Activated T-cell treated with anti-CD3 and anti-CD28 coated beads, Interleukin-2, amount 50 U/mL, for 24 hours (primary cell): Measurements from ENCODE around the gene CEP70.
"Not testable (repeated sequence)": the region's sequence is repeated elsewhere in the genome, so short reads cannot be mapped to it uniquely, and the experiment has no call there.

Source experiments
- DNase-seq: peaks from one replicate; pipeline ENCODE4 v3.0.0-alpha.2; 2020
- H3K27ac Mint-ChIP-seq: 2 replicates; pipeline ENCODE4 v1.8.0; 2020; ENCODE audit warnings: mild to moderate bottlenecking, mixed read lengths
- H3K27me3 Mint-ChIP-seq: 2 replicates; pipeline ENCODE4 v1.8.0; 2020; ENCODE audit warnings: mixed read lengths
- H3K36me3 Mint-ChIP-seq: 2 replicates; pipeline ENCODE4 v1.8.0; 2020; ENCODE audit warnings: low read depth, mixed read lengths
- H3K4me1 Mint-ChIP-seq: 2 replicates; pipeline ENCODE4 v1.8.0; 2020; ENCODE audit warnings: low read depth, mixed read lengths
- H3K4me3 Mint-ChIP-seq: 2 replicates; pipeline ENCODE4 v1.8.0; 2020; ENCODE audit warnings: mild to moderate bottlenecking, moderate library complexity, mixed read lengths
- H3K9me3 Mint-ChIP-seq: 2 replicates; pipeline ENCODE4 v1.8.0; 2020; ENCODE audit warnings: mixed read lengths

Gene CEP70, protein sequence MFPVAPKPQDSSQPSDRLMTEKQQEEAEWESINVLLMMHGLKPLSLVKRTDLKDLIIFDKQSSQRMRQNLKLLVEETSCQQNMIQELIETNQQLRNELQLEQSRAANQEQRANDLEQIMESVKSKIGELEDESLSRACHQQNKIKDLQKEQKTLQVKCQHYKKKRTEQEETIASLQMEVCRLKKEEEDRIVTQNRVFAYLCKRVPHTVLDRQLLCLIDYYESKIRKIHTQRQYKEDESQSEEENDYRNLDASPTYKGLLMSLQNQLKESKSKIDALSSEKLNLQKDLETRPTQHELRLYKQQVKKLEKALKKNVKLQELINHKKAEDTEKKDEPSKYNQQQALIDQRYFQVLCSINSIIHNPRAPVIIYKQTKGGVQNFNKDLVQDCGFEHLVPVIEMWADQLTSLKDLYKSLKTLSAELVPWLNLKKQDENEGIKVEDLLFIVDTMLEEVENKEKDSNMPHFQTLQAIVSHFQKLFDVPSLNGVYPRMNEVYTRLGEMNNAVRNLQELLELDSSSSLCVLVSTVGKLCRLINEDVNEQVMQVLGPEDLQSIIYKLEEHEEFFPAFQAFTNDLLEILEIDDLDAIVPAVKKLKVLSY

DNA sequence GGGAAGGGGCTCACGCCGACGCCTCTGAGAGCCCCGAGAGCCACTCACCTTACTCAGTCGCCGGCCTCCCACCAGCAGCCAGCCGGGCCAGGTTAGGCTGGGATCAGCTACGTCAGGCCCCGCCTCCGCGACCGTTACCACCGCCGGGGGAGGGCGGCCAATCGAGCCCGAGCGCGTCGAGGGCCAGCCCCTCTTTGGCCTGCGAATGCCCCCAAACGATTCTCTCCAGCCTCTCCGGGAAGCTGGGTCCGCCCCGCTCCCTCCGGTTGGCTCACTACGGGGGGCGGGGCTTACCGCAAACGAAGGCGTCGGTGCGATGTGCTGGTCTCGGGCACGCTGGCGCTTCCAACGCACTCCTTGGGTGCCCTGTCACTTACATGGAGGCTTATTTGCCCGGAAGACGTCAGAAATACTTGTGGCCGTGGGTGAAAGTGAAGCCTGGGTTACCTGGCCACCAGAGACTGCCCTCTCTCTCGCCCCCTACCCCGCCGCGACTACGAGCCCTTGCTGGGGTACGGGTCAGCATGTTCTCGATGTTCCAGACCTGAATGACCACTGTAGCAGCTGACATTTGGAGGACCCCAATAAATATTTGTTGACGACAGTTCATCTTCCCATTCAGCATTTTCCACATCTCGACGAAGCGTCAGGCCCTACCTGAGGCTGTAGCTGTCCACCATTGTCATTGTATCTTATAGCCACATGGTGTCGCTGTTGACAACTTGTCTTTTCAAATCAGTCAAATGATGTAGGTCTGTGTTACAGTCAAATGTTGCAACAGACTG lies at the start of gene CEP70:
TSS of gene CEP70 (minus strand) at position 111 of the 785 bp plus-strand sequence. CDS start 21,333 bp downstream, outside the sequence.
- H3K36me3 Mint-ChIP-seq, result no peaks in the 10 kb centered on the region
- peaks cover 15% of the 10 kb centered on the region for H3K4me1 Mint-ChIP-seq
- H3K27ac Mint-ChIP-seq, result peak within 1 kb of the TSS; percentile 97

DNA sequence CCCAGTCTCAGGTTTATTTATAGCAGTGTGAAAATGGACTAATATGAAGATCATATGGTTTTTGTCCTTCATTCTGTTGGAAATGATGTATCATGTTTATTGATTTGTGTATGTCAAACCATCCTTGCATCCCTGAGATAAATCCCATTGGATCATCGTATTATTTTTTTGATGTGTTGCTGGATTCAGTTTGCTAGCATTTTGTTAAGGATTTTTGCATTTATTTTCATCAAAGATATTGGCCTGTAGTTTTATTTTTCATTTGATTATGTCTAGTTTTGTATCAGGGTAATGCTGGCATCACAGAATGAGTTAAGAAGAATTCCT lies 48.8 kb upstream of the CEP70 start:
- Mint-ChIP-seq H3K4me1 (no peaks in the 10 kb centered on the region), H3K36me3 (peaks cover 10% of the 10 kb centered on the region), H3K27me3 (no peaks in the 10 kb centered on the region), H3K9me3 (peaks cover 54% of the 10 kb centered on the region), H3K4me3 (no peak overlapping the region), H3K27ac (no peak overlapping the region)
- DNase-seq, result no peak

More for the DNA sequence above, at the start of gene CEP70:
- Mint-ChIP-seq H3K4me3 (peak within 1 kb of the TSS; percentile 87), H3K9me3 (no peaks in the 10 kb centered on the region), H3K27me3 (no peaks in the 10 kb centered on the region)
- peak; percentile 89 for DNase-seq

DNA sequence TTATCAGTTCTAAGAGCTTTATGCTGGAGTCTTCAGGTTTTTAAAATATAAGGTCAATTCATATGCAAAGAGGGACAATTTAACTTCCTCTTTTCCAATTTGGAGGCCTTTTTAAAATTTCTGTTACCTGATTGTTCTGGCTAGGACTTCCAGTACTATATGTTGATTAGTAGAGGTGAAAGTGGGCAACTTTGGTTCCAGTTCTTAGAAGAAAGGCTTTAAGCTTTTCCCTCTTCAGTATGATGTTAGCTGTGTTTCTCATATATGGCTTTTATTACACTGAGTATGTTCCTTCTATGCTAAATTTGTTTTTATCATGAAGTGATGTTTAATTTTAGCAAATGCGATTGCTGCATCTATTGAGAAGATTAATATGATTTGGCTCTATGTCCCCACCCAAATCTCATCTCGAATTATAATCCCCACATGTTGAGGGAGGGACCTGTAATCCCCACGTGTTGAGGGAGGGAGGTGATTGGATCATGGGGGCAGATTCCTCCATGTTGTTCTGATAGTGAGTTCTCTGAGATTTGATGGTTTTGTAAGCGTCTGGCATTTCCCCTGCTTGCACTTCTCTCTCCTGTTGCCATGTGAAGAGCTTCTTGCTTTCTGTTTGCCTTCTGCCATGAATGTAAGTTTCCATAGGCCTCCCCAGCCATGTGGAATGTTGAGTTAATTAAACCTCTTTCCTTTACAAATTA lies 48.3 kb upstream of the CEP70 start:
- peaks cover 53% of the 10 kb centered on the region for H3K9me3 Mint-ChIP-seq
- H3K27ac Mint-ChIP-seq, result no peak overlapping the region
- no peaks in the 10 kb centered on the region for H3K4me1 Mint-ChIP-seq
- H3K36me3 Mint-ChIP-seq, result peaks cover 8% of the 10 kb centered on the region
- no peak for DNase-seq
- no peaks in the 10 kb centered on the region for H3K27me3 Mint-ChIP-seq
- H3K4me3 Mint-ChIP-seq, result no peak overlapping the region

DNA sequence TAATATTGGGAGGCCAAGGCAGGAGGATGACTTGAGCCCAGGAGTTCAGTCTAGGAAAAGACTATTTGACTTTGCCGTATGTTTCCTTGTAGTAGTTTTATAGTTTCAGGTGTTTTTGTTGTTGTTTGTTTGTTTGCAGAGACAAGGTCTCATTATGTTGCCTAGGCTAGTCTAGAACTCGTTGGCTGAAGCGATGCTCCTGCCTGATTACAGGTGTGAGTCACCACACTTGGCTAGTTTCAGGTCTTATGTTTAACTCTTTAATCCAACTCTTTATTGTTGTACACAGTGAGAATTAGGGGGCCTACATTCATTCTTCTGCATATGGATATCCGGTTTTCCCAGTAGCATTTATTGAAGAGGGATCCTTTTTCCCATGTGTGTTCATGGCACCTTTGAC lies 46.5 kb upstream of the CEP70 start:
- H3K9me3 Mint-ChIP-seq, result peaks cover 44% of the 10 kb centered on the region
- no peaks in the 10 kb centered on the region for H3K4me1 Mint-ChIP-seq
- H3K27ac Mint-ChIP-seq, result no peak overlapping the region
- H3K27me3 Mint-ChIP-seq, result no peaks in the 10 kb centered on the region
- peaks cover 5% of the 10 kb centered on the region for H3K36me3 Mint-ChIP-seq
- no peak for DNase-seq
- H3K4me3 Mint-ChIP-seq, result no peak overlapping the region

DNA sequence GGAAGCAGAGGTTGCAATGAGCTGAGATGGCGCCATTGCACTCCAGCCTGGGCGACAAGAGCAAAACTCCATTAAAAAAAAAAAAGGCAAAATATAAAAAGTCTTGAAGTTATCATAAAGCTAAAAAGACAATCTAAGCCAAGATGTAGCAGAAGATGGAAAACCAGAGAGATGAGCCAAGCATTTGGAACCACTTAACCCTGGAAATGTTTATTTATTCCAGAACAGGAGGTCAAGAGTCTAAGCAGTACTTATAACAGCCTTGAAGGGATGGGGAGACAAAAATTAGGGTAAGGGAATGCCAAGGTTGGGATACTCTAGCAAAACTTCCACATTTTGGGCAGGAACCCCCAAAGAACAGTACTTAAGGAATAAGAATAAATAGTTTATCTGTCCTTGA lies 44.6 kb upstream of the CEP70 start:
- Mint-ChIP-seq H3K27ac (no peak overlapping the region), H3K4me1 (no peaks in the 10 kb centered on the region), H3K27me3 (no peaks in the 10 kb centered on the region), H3K9me3 (peaks cover 30% of the 10 kb centered on the region), H3K4me3 (no peak overlapping the region), H3K36me3 (peaks cover 8% of the 10 kb centered on the region)
- DNase-seq, result no peak

DNA sequence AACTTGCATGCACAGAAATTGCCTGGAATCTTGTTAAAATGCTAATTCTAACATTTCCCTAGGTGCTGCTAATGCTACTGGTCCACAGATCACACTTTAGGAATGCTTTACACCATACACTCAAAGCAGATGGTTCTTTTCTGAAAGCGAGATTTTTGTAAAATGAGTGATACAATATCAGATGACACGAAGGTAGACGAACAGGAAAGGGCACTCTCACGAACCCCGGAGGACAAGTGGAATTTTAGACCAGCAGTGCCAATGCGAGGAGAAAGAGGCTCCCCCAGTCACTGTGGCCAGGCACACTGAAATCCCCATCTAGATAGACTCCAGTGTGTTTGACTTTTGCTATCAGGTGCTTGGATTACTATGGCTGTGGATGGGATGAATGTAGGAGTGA lies 35.5 kb upstream of the CEP70 start:
- H3K27ac Mint-ChIP-seq, result no peak overlapping the region

DNA sequence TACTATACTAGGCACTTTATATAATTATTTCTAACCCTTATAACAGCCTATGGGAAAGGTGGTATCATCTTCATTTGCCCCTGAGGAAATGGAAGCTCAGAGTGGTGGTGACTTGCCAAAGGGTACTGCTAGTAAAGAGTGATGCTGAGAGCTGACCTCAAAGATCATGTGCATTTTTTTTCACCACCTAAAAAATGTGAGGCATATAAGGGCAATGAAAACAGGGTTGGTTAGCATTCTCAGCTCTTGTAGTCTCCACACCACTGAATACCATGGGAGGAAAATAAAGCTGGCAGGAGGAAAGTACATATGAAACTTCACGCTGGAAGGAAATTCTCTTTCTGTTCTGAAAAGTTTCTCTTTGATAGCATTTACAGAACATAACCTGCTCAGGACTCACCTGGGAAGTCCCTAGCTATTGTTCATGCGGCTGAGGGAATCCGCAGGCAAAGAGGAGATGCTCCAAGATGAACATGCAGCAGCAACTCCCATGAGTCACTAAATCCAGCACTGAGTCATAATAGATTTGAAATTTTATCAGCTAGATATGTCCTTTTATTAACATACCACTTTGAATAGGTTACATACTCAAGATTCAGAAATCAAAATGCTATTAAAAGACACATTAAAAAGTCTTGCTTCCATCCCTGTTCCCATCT lies 31.8 kb upstream of the CEP70 start:
- Mint-ChIP-seq H3K36me3 (peaks cover 2% of the 10 kb centered on the region), H3K9me3 (no peaks in the 10 kb centered on the region), H3K4me1 (peaks cover 2% of the 10 kb centered on the region), H3K27me3 (no peaks in the 10 kb centered on the region), H3K27ac (no peak overlapping the region), H3K4me3 (no peak overlapping the region)
- no peak for DNase-seq

More for the DNA sequence above, 35.5 kb upstream of the CEP70 start:
- no peaks in the 10 kb centered on the region for H3K27me3 Mint-ChIP-seq
- H3K4me1 Mint-ChIP-seq, result peaks cover 2% of the 10 kb centered on the region
- no peak overlapping the region for H3K4me3 Mint-ChIP-seq
- no peak for DNase-seq
- peaks cover 7% of the 10 kb centered on the region for H3K36me3 Mint-ChIP-seq
- no peaks in the 10 kb centered on the region for H3K9me3 Mint-ChIP-seq

DNA sequence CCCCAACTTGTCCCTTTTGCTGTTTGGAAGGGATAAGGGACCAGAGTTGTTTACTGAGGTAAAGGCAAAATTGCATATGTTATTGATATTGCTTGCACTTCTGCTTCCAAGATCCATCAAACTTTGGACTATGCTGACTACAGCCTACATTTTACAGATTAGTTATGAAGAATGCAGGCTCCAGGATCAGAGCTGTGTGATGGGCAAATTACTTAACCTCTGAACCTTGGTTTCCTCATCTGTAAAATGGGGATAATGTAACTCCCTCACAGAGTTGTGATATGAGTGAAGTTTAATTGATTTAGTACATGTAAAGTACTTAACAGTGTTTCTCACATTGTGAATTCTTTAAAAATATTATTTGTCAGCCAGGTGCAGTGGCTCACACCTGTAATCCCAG lies 30.5 kb upstream of the CEP70 start:
- Mint-ChIP-seq H3K4me3 (no peak overlapping the region), H3K9me3 (no peaks in the 10 kb centered on the region), H3K36me3 (peaks cover 2% of the 10 kb centered on the region), H3K27ac (no peak overlapping the region), H3K4me1 (peaks cover 2% of the 10 kb centered on the region), H3K27me3 (no peaks in the 10 kb centered on the region)
- no peak for DNase-seq

DNA sequence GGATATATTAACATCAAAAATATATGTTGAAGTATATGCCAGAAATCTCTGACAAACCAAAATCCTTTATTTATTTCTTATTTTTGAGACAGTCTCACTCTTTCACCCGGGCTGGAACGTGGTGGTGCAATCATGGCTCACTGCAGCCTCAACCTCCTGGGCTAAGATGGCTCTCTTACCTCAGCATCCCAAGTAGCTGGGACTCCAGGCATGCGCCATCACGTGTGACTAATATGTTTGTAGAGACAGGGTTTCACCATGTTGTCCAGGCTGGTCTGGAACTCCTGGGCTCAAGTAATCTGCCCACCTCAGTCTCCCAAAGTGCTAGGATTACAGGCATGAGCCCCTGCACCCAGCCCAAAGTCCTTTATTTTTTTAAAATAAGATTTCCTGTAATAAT lies 26.4 kb upstream of the CEP70 start:
- Mint-ChIP-seq H3K4me3 (no peak overlapping the region), H3K27me3 (no peaks in the 10 kb centered on the region), H3K36me3 (no peaks in the 10 kb centered on the region)

DNA sequence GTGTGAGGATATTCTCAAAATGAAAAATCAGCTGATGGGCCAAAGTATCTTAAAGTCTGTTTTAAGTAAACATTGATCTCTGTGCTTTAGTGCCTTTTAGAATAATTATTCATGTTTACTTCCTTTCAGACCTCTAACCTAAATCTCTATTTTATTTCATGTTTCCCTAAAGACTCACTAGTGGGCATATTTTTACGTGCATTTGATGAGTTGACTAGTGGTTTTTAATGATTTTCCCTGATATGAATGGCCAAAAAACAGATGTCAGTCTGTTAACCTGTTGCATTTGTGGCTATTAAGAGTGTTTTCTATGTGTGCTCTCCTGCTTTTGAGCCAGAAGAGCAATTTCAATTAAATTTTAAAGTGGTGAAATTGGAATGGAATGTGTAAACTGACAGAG lies 21.4 kb upstream of the CEP70 start:
- Mint-ChIP-seq H3K27ac (no peak overlapping the region), H3K4me3 (no peak overlapping the region)
- DNase-seq, result no peak

More for the DNA sequence above, 26.4 kb upstream of the CEP70 start:
- Mint-ChIP-seq H3K27ac (no peak overlapping the region), H3K4me1 (no peaks in the 10 kb centered on the region), H3K9me3 (no peaks in the 10 kb centered on the region)
- DNase-seq, result no peak

DNA sequence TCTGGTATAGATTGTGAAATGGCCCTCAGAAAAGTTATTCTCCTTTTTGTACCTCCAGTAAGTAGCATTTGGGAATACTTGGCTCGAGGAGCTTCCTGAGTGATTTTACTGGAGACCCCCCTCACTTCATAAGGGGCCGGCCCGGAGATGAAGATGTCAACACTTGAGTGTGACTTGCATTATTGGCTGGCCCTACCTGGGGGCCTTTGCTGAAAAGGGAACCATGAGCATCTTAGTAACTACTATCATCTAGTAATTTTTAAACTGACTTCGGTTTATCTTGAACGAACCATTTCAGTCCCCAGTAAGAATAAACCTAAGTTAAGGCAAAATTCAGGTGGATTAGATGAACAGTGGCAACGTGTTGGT lies 15.8 kb upstream of the CEP70 start:
- H3K27me3 Mint-ChIP-seq, result no peaks in the 10 kb centered on the region
- peak overlapping the region; percentile 79 for H3K4me3 Mint-ChIP-seq
- H3K4me1 Mint-ChIP-seq, result peaks cover 17% of the 10 kb centered on the region

More for the DNA sequence above, 21.4 kb upstream of the CEP70 start:
- Mint-ChIP-seq H3K4me1 (peaks cover 3% of the 10 kb centered on the region), H3K36me3 (no peaks in the 10 kb centered on the region), H3K27me3 (no peaks in the 10 kb centered on the region), H3K9me3 (no peaks in the 10 kb centered on the region)

DNA sequence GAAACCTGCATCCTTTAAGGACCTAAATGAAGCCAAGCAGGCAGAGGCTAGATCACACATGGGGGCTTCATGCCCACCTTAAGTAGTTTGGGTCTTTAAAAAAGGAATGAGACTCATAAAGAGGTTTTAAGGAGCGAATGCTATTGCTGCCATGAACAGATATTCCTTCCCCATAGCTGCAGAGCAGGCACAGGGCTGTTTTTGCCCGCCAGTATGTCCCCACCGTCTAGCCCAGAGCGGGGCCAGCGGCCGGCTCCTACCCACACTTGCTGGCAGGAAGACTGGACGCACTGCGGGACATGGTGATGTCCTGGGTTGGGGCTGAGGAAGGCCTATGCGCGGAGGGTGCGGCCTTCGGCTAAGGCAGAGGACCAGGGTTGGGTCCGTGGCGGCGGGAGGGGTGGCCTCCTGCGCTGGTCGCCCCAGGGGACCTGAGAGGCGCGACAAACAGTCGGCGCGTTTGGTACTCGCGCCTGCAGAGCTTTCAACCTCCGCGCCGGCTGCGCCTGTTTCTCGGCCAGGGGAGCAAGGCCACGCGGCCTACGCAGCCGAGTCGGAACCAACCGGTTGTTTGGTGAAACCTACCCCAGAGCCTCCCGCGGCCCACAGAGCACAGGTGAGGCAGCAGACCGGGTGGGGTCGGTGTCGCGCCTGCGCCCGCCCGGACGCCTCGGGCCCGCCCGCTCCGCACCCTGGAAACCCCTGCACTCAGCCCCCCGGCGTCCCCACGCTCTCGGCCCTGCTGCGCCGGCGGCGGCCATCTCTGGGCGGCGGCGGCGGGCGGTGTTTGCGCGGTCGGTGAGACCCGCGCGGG lies 14.5 kb upstream of the CEP70 start, which contains the start of gene FAIM:
TSS of gene FAIM (plus strand) at position 450 of the 814 bp plus-strand sequence. CDS start 10,956 bp downstream, outside the sequence.
- Mint-ChIP-seq H3K27ac (peak within 1 kb of the TSS; percentile 92), H3K27me3 (no peaks in the 10 kb centered on the region), H3K9me3 (no peaks in the 10 kb centered on the region), H3K36me3 (no peaks in the 10 kb centered on the region), H3K4me1 (peaks cover 17% of the 10 kb centered on the region), H3K4me3 (peak within 1 kb of the TSS; percentile 79)
- DNase-seq, result peak; percentile 86

More for the DNA sequence above, 15.8 kb upstream of the CEP70 start:
- peak overlapping the region; percentile 92 for H3K27ac Mint-ChIP-seq
- H3K9me3 Mint-ChIP-seq, result no peaks in the 10 kb centered on the region
- DNase-seq, result no peak
- H3K36me3 Mint-ChIP-seq, result no peaks in the 10 kb centered on the region

DNA sequence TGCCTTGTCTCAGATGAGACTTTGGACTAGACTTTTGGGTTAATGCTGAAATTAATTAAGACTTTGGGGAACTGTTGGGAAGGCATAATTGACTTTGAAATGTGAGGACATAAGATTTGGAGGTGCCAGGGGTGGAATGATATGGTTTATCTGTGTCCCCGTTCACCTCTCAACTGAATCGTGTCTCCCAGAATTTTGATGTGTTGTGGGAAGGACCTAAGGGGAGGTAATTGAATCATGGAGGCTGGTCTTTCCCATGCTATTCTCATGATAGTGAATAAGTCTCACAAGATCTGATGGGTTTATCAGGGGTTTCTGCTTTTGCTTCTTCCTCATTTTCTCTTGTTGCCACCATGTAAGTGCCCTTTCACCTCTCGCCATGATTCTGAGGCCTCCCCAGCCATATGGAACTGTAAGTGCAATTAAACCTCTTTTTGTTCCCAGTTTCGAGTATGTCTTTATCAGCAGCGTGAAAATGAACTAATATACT lies 10.1 kb upstream of the CEP70 start:
- H3K9me3 Mint-ChIP-seq, H3K27ac Mint-ChIP-seq, H3K4me3 Mint-ChIP-seq: not testable (repeated sequence)

More for the DNA sequence above, 10.1 kb upstream of the CEP70 start:
- H3K36me3 Mint-ChIP-seq, H3K4me1 Mint-ChIP-seq, H3K27me3 Mint-ChIP-seq, DNase-seq: not testable (repeated sequence)
